ENCODE measurements around the gene SLC39A11. TPM values are rescaled to one million over a fixed set of nuclear protein-coding genes. Genes with fewer than 3 reads are reported as not detected.

SLC39A11 gene
- total RNA-seq, 2 donors from 2014 or later: 18.1 to 20.1 TPM

- no peak overlapping the region for H3K27ac Mint-ChIP-seq
- no peak overlapping the region for H3K9ac ChIP-seq (ENCODE audit: extremely low read depth, low read length, poor library complexity, severe bottlenecking)
- H3K27ac ChIP-seq (ENCODE audit: low read depth, low read length): no peak overlapping the region
- H3K27me3 Mint-ChIP-seq (ENCODE audit: insufficient read depth): peaks cover 5% of the 10 kb centered on the region
- no peaks in the 10 kb centered on the region for H3K36me3 ChIP-seq (ENCODE audit: control insufficient read depth, insufficient read depth, low read length)
- TF ChIP-seq, protein P1, sequence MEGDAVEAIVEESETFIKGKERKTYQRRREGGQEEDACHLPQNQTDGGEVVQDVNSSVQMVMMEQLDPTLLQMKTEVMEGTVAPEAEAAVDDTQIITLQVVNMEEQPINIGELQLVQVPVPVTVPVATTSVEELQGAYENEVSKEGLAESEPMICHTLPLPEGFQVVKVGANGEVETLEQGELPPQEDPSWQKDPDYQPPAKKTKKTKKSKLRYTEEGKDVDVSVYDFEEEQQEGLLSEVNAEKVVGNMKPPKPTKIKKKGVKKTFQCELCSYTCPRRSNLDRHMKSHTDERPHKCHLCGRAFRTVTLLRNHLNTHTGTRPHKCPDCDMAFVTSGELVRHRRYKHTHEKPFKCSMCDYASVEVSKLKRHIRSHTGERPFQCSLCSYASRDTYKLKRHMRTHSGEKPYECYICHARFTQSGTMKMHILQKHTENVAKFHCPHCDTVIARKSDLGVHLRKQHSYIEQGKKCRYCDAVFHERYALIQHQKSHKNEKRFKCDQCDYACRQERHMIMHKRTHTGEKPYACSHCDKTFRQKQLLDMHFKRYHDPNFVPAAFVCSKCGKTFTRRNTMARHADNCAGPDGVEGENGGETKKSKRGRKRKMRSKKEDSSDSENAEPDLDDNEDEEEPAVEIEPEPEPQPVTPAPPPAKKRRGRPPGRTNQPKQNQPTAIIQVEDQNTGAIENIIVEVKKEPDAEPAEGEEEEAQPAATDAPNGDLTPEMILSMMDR (conservative IDR thresholded peaks at IDR 0.05): no peak
- H3K9me3 ChIP-seq (ENCODE audit: control insufficient read depth, low read length): no peaks in the 10 kb centered on the region
- no peaks in the 10 kb centered on the region for H3K4me1 ChIP-seq (ENCODE audit: control insufficient read depth, insufficient read depth, low read length)
- H3K9me3 Mint-ChIP-seq: peaks cover 9% of the 10 kb centered on the region
- peaks cover 4% of the 10 kb centered on the region for H3K4me1 Mint-ChIP-seq
- H3K4me3 Mint-ChIP-seq: no peak overlapping the region
- H3K36me3 Mint-ChIP-seq (ENCODE audit: low read depth): no peaks in the 10 kb centered on the region
- no peak for DNase-seq
- no peaks in the 10 kb centered on the region for H3K27me3 ChIP-seq (ENCODE audit: control insufficient read depth, insufficient read depth, low read length, poor library complexity, severe bottlenecking)
- 100% methylated on average over 1 of the region's 2 CpGs; no CpG with 5 or more reads in 1 of the 2 experiments for WGBS, 2 experiments (ENCODE audit: insufficient coverage in 1 of 2, insufficient read length in 1 of 2)
- H3K4me3 ChIP-seq (ENCODE audit: low read length): no peak overlapping the region
Observed at GRCh38 chr17:72608436-72608835, 484.1 kb downstream of the SLC39A11 start.

DNA sequence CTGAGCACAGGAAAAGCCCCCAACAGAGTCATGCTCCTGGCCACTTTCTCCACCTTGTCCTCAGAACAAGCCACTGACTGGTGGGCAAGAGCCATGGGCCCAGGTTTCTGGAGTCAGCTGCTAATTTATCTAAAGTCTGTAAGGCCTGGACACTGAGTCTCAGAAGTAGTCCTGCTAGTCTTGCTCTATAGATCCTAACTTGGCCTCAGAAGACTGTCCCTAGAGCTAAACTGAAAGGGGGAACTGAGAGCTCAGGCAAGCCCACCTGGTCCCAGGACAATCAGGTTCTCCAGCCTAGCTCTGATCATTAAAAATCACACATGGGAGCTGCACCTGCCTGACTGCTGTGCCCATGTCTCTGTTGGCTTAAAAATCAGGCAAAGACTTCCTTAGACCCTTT is 485.8 kb downstream of the SLC39A11 start:
- TF ChIP-seq, protein P1 (conservative IDR thresholded peaks at IDR 0.05): no peak
- Mint-ChIP-seq H3K27me3 (ENCODE audit: insufficient read depth) (peaks cover 5% of the 10 kb centered on the region), H3K4me3 (no peak overlapping the region), H3K27ac (no peak overlapping the region), H3K4me1 (peaks cover 12% of the 10 kb centered on the region), H3K9me3 (peaks cover 9% of the 10 kb centered on the region), H3K36me3 (ENCODE audit: low read depth) (no peaks in the 10 kb centered on the region)
- DNase-seq: no peak
- Histone ChIP-seq H3K4me3 (ENCODE audit: low read length) (no peak overlapping the region), H3K4me1 (ENCODE audit: control insufficient read depth, insufficient read depth, low read length) (no peaks in the 10 kb centered on the region), H3K27me3 (ENCODE audit: control insufficient read depth, insufficient read depth, low read length, poor library complexity, severe bottlenecking) (no peaks in the 10 kb centered on the region), H3K36me3 (ENCODE audit: control insufficient read depth, insufficient read depth, low read length) (no peaks in the 10 kb centered on the region), H3K27ac (ENCODE audit: low read depth, low read length) (no peak overlapping the region), H3K9ac (ENCODE audit: extremely low read depth, low read length, poor library complexity, severe bottlenecking) (no peak overlapping the region), H3K9me3 (ENCODE audit: control insufficient read depth, low read length) (no peaks in the 10 kb centered on the region)

- WGBS, 2 experiments (ENCODE audit: insufficient coverage in 1 of 2, insufficient read length in 1 of 2): 90% methylated on average over 1 of the region's 1 CpG; no CpG with 5 or more reads in 1 of the 2 experiments
- Histone ChIP-seq H3K36me3 (ENCODE audit: control insufficient read depth, insufficient read depth, low read length) (no peaks in the 10 kb centered on the region), H3K4me3 (ENCODE audit: low read length) (no peak overlapping the region), H3K27me3 (ENCODE audit: control insufficient read depth, insufficient read depth, low read length, poor library complexity, severe bottlenecking) (no peaks in the 10 kb centered on the region), H3K27ac (ENCODE audit: low read depth, low read length) (no peak overlapping the region), H3K4me1 (ENCODE audit: control insufficient read depth, insufficient read depth, low read length) (peaks cover 2% of the 10 kb centered on the region), H3K9me3 (ENCODE audit: control insufficient read depth, low read length) (no peaks in the 10 kb centered on the region), H3K9ac (ENCODE audit: extremely low read depth, low read length, poor library complexity, severe bottlenecking) (no peak overlapping the region)
- Mint-ChIP-seq H3K36me3 (ENCODE audit: low read depth) (no peaks in the 10 kb centered on the region), H3K27me3 (ENCODE audit: insufficient read depth) (peaks cover 3% of the 10 kb centered on the region), H3K27ac (no peak overlapping the region), H3K4me1 (peaks cover 23% of the 10 kb centered on the region), H3K4me3 (no peak overlapping the region), H3K9me3 (peaks cover 9% of the 10 kb centered on the region)
- TF ChIP-seq, protein P1 (conservative IDR thresholded peaks at IDR 0.05): no peak
- DNase-seq: no peak
Observed at GRCh38 chr17:72605543-72605942, 486.9 kb downstream of the SLC39A11 start.
